ENCODE data around the gene SLC18B1.

DNA sequence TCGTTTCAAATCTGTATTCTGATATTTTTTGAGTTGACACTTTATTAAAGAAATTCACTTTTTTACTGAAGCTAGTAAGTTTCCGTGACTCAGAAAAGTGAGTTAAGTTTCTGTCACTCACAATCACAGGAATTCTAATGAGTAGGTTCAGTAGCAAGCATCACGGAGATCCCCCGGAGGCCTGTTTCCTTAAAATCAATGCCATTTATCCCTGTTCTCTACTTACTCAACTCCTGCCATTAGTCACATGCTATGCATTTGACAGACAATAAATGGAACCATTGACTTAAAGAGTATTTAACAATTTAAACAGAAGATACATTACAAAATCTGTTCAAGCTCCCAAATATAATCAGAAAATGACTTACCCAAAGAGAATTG is 9.1 kb downstream of the SLC18B1 start:
- no peak for TF ChIP-seq RAD21 (IDR thresholded peaks at IDR 0.05; ENCODE audit: low read length)
- TF ChIP-seq, protein P1, sequence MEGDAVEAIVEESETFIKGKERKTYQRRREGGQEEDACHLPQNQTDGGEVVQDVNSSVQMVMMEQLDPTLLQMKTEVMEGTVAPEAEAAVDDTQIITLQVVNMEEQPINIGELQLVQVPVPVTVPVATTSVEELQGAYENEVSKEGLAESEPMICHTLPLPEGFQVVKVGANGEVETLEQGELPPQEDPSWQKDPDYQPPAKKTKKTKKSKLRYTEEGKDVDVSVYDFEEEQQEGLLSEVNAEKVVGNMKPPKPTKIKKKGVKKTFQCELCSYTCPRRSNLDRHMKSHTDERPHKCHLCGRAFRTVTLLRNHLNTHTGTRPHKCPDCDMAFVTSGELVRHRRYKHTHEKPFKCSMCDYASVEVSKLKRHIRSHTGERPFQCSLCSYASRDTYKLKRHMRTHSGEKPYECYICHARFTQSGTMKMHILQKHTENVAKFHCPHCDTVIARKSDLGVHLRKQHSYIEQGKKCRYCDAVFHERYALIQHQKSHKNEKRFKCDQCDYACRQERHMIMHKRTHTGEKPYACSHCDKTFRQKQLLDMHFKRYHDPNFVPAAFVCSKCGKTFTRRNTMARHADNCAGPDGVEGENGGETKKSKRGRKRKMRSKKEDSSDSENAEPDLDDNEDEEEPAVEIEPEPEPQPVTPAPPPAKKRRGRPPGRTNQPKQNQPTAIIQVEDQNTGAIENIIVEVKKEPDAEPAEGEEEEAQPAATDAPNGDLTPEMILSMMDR (IDR thresholded peaks at IDR 0.05) = no peak
- TF ChIP-seq MXI1 (IDR thresholded peaks at IDR 0.05; ENCODE audit: low read depth, low read length) = no peak
- TF ChIP-seq JUND (IDR thresholded peaks at IDR 0.05) = no peak
- no peak for TF ChIP-seq NFIC (IDR thresholded peaks at IDR 0.05; ENCODE audit: borderline replicate concordance)

Data from SK-N-SH (cell line).